K562 (cell line): ENCODE data around the gene BICD1. TPM values are rescaled to one million over a fixed set of nuclear protein-coding genes. Genes with fewer than 3 reads are reported as not detected.

ENCODE experiments used
- ATAC-seq: fragments of 200-7000 bp; cut with Tn5 transposase; 3 replicates; pipeline ENCODE4 v1.9.1; 2020; ENCODE audit warnings: moderate library complexity
- BruUV-seq: library from RNA; stranded (reverse); fragments of 400-500 nt; replicated peaks from 2 replicates; lab custom pipeline; 2021; lab: Mats Ljungman, UMichigan
- CTCF ChIA-PET: fragments of 300-600 bp; formaldehyde crosslinking; extraction: SDS; loops from one replicate; lab custom pipeline; 2021; ENCODE audit warnings: low intra/inter-chr PET ratio; lab: Yijun Ruan, JAX
- POLR2A ChIA-PET: fragments of 300-600, 350-650 bp; sonication (Branson Sonifier 250); formaldehyde crosslinking; extraction: SDS; loops from one replicate; lab custom pipeline; 2021; ENCODE audit warnings: antibody characterized with exemption, inconsistent platforms; lab: Yijun Ruan, JAX
- DNase-seq, 4 experiments: peaks; one replicate each; pipeline versions ENCODE4 v3.0.0 to v3.0.0-alpha.2; 2011 to 2018; ENCODE audit warnings: low spot score in 3 of 4, mixed read lengths in 3 of 4; ENCODE audit errors: extremely low read depth in 1 of 4
- FAIRE-seq: peaks from 2 replicates; lab custom pipeline; 2011; peaks lifted over from hg19 to GRCh38; lab: Jason Lieb, UNC
- H2AFZ ChIP-seq: 2 replicates; pipeline ENCODE4 v1.6.0; 2011; ENCODE audit warnings: low read depth, low read length, control low read depth, inconsistent platforms
- H3K27ac ChIP-seq: fragments of 200-600 bp; 3 replicates; pipeline ENCODE4 v1.8.0; 2011; ENCODE audit warnings: low read depth, mild to moderate bottlenecking, control low read depth, inconsistent platforms, low read length, moderate library complexity, mixed read lengths; ENCODE audit errors: extremely low read depth
- H3K27me3 ChIP-seq, 2 experiments: fragments of 300-600 bp in 1 of 2; 2 replicates in 1 of 2; 3 replicates in 1 of 2; pipeline versions ENCODE4 v1.6.0 to v1.8.0; 2011; ENCODE audit warnings: inconsistent platforms in 2 of 2, low read length in 2 of 2, mild to moderate bottlenecking in 1 of 2, mixed read lengths in 1 of 2, moderate library complexity in 1 of 2; ENCODE audit not compliant: control insufficient read depth in 2 of 2, insufficient read depth in 2 of 2
- H3K36me3 ChIP-seq: fragments of 300-600 bp; 3 replicates; pipeline ENCODE4 v1.8.0; 2011; ENCODE audit warnings: mild to moderate bottlenecking, low read length, inconsistent platforms; ENCODE audit not compliant: control insufficient read depth, insufficient read depth
- H3K4me1 ChIP-seq, 2 experiments: fragments of 200-600 bp in 1 of 2; replicated peaks in 1 of 2; 2 replicates in 1 of 2; 3 replicates in 1 of 2; pipeline versions ENCODE4 v1.5.1 to v1.8.0; 2011; ENCODE audit warnings: inconsistent platforms in 2 of 2, low read length in 2 of 2, mild to moderate bottlenecking in 1 of 2, mixed read lengths in 1 of 2, moderate library complexity in 1 of 2; ENCODE audit not compliant: control insufficient read depth in 2 of 2, insufficient read depth in 2 of 2
- H3K4me2 ChIP-seq: 2 replicates; pipeline ENCODE4 v1.6.1; 2011; ENCODE audit warnings: low read length, control low read depth, inconsistent platforms, mixed read lengths; ENCODE audit not compliant: insufficient read depth
- H3K4me3 ChIP-seq: fragments of 200-600 bp; sonication (generic), shearing (Covaris generic); 2 replicates; pipeline ENCODE4 v1.5.1; 2016; ENCODE audit warnings: control low read depth, inconsistent platforms
- H3K79me2 ChIP-seq: fragments of 200-600 bp; 3 replicates; pipeline ENCODE4 v1.8.0; 2011; ENCODE audit warnings: low read length, inconsistent platforms; ENCODE audit not compliant: control insufficient read depth, insufficient read depth
- H3K9ac ChIP-seq, 2 experiments: 2 replicates each; pipeline versions ENCODE4 v1.6.0 to v1.6.1; 2011; ENCODE audit warnings: low read depth in 2 of 2, low read length in 2 of 2, control low read depth in 1 of 2, inconsistent platforms in 1 of 2, mild to moderate bottlenecking in 1 of 2, mixed read lengths in 1 of 2; ENCODE audit not compliant: insufficient read depth in 1 of 2
- H3K9me1 ChIP-seq: one replicate; pipeline ENCODE4 v1.6.0; 2011; ENCODE audit warnings: inconsistent platforms, mild to moderate bottlenecking, low read length, moderate library complexity; ENCODE audit not compliant: control insufficient read depth, insufficient read depth
- H3K9me3 ChIP-seq: replicated peaks from 2 replicates; pipeline ENCODE4 v1.5.1; 2011; ENCODE audit warnings: low read depth, low read length, inconsistent platforms; ENCODE audit not compliant: control insufficient read depth, insufficient read depth
- H4K20me1 ChIP-seq: replicated peaks from 2 replicates; pipeline ENCODE4 v1.6.1; 2011; ENCODE audit warnings: low read length, inconsistent platforms, mixed read lengths; ENCODE audit not compliant: control insufficient read depth, insufficient read depth
- ARHGAP35 ChIP-seq: fragments of 450-650 bp; IDR thresholded peaks from 2 replicates; pipeline ENCODE4 v1.6.1; 2018; ENCODE audit not compliant: partially characterized antibody
- FOXP4 ChIP-seq: sonication (generic); formaldehyde crosslinking; IDR thresholded peaks from 2 replicates; pipeline ENCODE4 v1.8.0; 2022; ENCODE audit warnings: mild to moderate bottlenecking, missing genetic modification reagents, borderline replicate concordance
- KLF10 ChIP-seq: fragments of 250-450 bp; sonication (Bioruptor Pico); IDR thresholded peaks from 2 replicates; pipeline ENCODE4 v1.6.1; 2021; ENCODE audit warnings: matching md5 sums
- KLF13 ChIP-seq: fragments of 450-650 bp; IDR thresholded peaks from 2 replicates; pipeline ENCODE4 v1.6.1; 2016; ENCODE audit warnings: missing genetic modification characterization, low read depth, mild to moderate bottlenecking, missing compliant biosample characterization, moderate library complexity, borderline replicate concordance
- MAFG ChIP-seq: fragments of 450-650 bp; conservative IDR thresholded peaks from 2 replicates; pipeline ENCODE4 v1.6.1; 2016; ENCODE audit warnings: missing genetic modification characterization, missing compliant biosample characterization
- NR2C2 ChIP-seq, 2 experiments: fragments of 200-800 bp in 1 of 2; sonication (Bioruptor generic) in 1 of 2; sonication (generic) in 1 of 2; formaldehyde crosslinking in 1 of 2; IDR thresholded peaks; 2 replicates each; pipeline versions ENCODE4 v1.6.1 to v1.8.0; 2016 to 2022; ENCODE audit warnings: mild to moderate bottlenecking in 1 of 2, missing compliant biosample characterization in 1 of 2, missing genetic modification characterization in 1 of 2, missing genetic modification reagents in 1 of 2
- POLR2AphosphoS5 ChIP-seq: IDR thresholded peaks from 2 replicates; pipeline ENCODE4 v1.6.1; 2011; ENCODE audit warnings: mild to moderate bottlenecking, low read depth, low read length, moderate library complexity; ENCODE audit not compliant: control insufficient read depth, insufficient read depth
- SIRT6 ChIP-seq: IDR thresholded peaks from one replicate; pipeline ENCODE4 v1.6.1; 2012; ENCODE audit warnings: low read depth, mild to moderate bottlenecking, control low read depth, inconsistent platforms, low read length, moderate library complexity
- ZC3H11A ChIP-seq: IDR thresholded peaks from 2 replicates; pipeline ENCODE4 v1.6.1; 2012; ENCODE audit warnings: low read depth, low read length, improper control_type of control experiment
- ZFX ChIP-seq: sonication (generic); formaldehyde crosslinking; IDR thresholded peaks from 2 replicates; pipeline ENCODE4 v1.8.0; 2022; ENCODE audit warnings: mild to moderate bottlenecking, missing genetic modification reagents, moderate library complexity
- ZNF174 ChIP-seq: fragments of 250-450 bp; sonication (Bioruptor Pico); IDR thresholded peaks from 2 replicates; pipeline ENCODE4 v1.4.0; 2020; ENCODE audit warnings: mild to moderate bottlenecking
- ZNF282 ChIP-seq: sonication (generic); formaldehyde crosslinking; IDR thresholded peaks from 2 replicates; pipeline ENCODE4 v1.8.1; 2023; ENCODE audit warnings: missing genetic modification reagents
- WGBS: fragments of 100-300 bp; shearing (Covaris generic); methylation state at CpG from one replicate; pipeline ENCODE4 v1.1.6; 2016; ENCODE audit warnings: low coverage, mixed read lengths; ENCODE audit not compliant: insufficient coverage; ENCODE audit errors: missing lambda C conversion rate; 5-methylcytosine and 5-hydroxymethylcytosine counted together
- in situ Hi-C: fragments of 300-500 bp; cut with MboI; formaldehyde crosslinking; loops from 4 replicates; pipeline ENCODE4 v1.15.0; 2018; ENCODE audit warnings: inconsistent platforms, mixed read lengths
- intact Hi-C: fragments of 100-400 bp; cut with micrococcal nuclease; formaldehyde crosslinking; loops from 2 replicates; pipeline ENCODE4 v1.14.2; 2022
- polyA plus RNA-seq, 8 experiments: library from polyadenylated mRNA; depleted of rRNA in 4 of 8; stranded (reverse) in 5 of 8; unstranded in 3 of 8; fragments of >200 nt; fragmentation: Nextera tagmentation in 2 of 8; fragmentation: Illumina TruSeq in 1 of 8; extraction: Ambion mirVana in 2 of 8; extraction: Trizol in 1 of 8; gene quantifications; 2 replicates each; pipeline versions ENCODE4 v1.2.1 to v1.2.3, GENCODE V29; 2011 to 2014; ENCODE audit warnings: inconsistent platforms in 1 of 8, missing spikeins in 1 of 8
- total RNA-seq, 7 experiments: library from RNA; depleted of rRNA in 6 of 7; stranded (reverse); fragments of >200 nt in 6 of 7; fragmentation: Illumina TruSeq in 2 of 7; extraction: Trizol in 2 of 7; gene quantifications; 2 replicates each; pipeline versions ENCODE4 v1.2.1 to v1.2.3, GENCODE V29; 2011 to 2021; ENCODE audit warnings: low replicate concordance in 1 of 7
- TF ChIP-seq, protein P1 (sequence below): IDR thresholded peaks from 2 replicates; pipeline ENCODE4 v1.6.1; 2014; ENCODE audit warnings: antibody characterized with exemption
- TF ChIP-seq, protein P2 (sequence below), 3 experiments: fragments of 200-800 bp in 1 of 3; sonication (Bioruptor generic) in 1 of 3; sonication (generic) in 1 of 3; formaldehyde crosslinking in 1 of 3; IDR thresholded peaks; 2 replicates each; pipeline versions ENCODE4 v1.6.1 to v1.8.0; 2016 to 2022; ENCODE audit warnings: mild to moderate bottlenecking in 2 of 3, missing compliant biosample characterization in 2 of 3, missing genetic modification characterization in 2 of 3, missing genetic modification reagents in 1 of 3
- TF ChIP-seq, protein P3 (sequence below): sonication (generic); formaldehyde crosslinking; IDR thresholded peaks from 2 replicates; pipeline ENCODE4 v1.8.0; 2022; ENCODE audit warnings: missing genetic modification reagents, mild to moderate bottlenecking, borderline replicate concordance
- TF ChIP-seq, protein P4 (sequence below): sonication (generic); formaldehyde crosslinking; IDR thresholded peaks from 2 replicates; pipeline ENCODE4 v1.5.0; 2020; ENCODE audit warnings: missing genetic modification reagents

Gene BICD1
- total and polyA plus RNA-seq, 9 of the 15 experiments (the other 6 are each of a cell fraction or from before 2014, with no cell fraction given): 3.5 to 21.1 (median 12.5) TPM

- Histone ChIP-seq H3K9me3 (no peaks in the 10 kb centered on the region), H3K4me2 (no peak overlapping the region), H3K27ac (no peak overlapping the region), H3K9me1 (no peaks in the 10 kb centered on the region), H2AFZ (no peak overlapping the region), H3K4me3 (no peak overlapping the region), H3K4me1 (no peaks in the 10 kb centered on the region), H4K20me1 (no peaks in the 10 kb centered on the region)
- in situ Hi-C loops: no loop called here
- no TSS peak for BruUV-seq
- POLR2A ChIA-PET: interaction anchor here (0.7 to 2.1 kb wide), 2 partner anchors 9 to 14 kb away, joined by 4 to 9 read pairs; no protein-coding TSS in a partner anchor
- no peak for FAIRE-seq
- 64% methylated on average over 3 of the region's 3 CpGs for WGBS
- intact Hi-C loops: no loop called here
- TF ChIP-seq ZC3H11A (no peak), ZNF174 (CRISPR knock-in tag) (no peak), MAFG (tag) (no peak), ZNF282 (CRISPR knock-in tag) (no peak), ARHGAP35 (no peak), SIRT6 (no peak), ZFX (CRISPR knock-in tag) (no peak), FOXP4 (CRISPR knock-in tag) (no peak), NR2C2 (CRISPR knock-in tag; IDR thresholded peaks at IDR 0.05) (no peak), NR2C2 (tag; IDR thresholded peaks at IDR 0.05) (no peak), KLF10 (no peak), KLF13 (tag) (no peak), POLR2AphosphoS5 (no peak)
- TF ChIP-seq, protein P1, sequence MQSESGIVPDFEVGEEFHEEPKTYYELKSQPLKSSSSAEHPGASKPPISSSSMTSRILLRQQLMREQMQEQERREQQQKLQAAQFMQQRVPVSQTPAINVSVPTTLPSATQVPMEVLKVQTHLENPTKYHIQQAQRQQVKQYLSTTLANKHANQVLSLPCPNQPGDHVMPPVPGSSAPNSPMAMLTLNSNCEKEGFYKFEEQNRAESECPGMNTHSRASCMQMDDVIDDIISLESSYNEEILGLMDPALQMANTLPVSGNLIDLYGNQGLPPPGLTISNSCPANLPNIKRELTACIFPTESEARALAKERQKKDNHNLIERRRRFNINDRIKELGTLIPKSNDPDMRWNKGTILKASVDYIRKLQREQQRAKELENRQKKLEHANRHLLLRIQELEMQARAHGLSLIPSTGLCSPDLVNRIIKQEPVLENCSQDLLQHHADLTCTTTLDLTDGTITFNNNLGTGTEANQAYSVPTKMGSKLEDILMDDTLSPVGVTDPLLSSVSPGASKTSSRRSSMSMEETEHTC: no peak
- TF ChIP-seq, protein P2, sequence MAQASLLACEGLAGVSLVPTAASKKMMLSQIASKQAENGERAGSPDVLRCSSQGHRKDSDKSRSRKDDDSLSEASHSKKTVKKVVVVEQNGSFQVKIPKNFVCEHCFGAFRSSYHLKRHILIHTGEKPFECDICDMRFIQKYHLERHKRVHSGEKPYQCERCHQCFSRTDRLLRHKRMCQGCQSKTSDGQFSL (CRISPR knock-in tag; IDR thresholded peaks at IDR 0.05): no peak
- TF ChIP-seq, protein P2 (tag; IDR thresholded peaks at IDR 0.05): no peak
- TF ChIP-seq, protein P3, sequence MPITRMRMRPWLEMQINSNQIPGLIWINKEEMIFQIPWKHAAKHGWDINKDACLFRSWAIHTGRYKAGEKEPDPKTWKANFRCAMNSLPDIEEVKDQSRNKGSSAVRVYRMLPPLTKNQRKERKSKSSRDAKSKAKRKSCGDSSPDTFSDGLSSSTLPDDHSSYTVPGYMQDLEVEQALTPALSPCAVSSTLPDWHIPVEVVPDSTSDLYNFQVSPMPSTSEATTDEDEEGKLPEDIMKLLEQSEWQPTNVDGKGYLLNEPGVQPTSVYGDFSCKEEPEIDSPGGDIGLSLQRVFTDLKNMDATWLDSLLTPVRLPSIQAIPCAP (CRISPR knock-in tag): no peak
- TF ChIP-seq, protein P4, sequence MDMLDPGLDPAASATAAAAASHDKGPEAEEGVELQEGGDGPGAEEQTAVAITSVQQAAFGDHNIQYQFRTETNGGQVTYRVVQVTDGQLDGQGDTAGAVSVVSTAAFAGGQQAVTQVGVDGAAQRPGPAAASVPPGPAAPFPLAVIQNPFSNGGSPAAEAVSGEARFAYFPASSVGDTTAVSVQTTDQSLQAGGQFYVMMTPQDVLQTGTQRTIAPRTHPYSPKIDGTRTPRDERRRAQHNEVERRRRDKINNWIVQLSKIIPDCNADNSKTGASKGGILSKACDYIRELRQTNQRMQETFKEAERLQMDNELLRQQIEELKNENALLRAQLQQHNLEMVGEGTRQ (CRISPR knock-in tag): no peak
- TF ChIP-seq, all 486 proteins: peak for 0
- H3K27me3 ChIP-seq: no peaks in the 10 kb centered on the region
- no peak for DNase-seq
- H3K79me2 ChIP-seq: no peaks in the 10 kb centered on the region
- no peak overlapping the region for H3K9ac ChIP-seq
- no peaks in the 10 kb centered on the region for H3K36me3 ChIP-seq
- CTCF ChIA-PET: no interaction called here
- ATAC-seq: no peak
These were observed 174.5 kb downstream of the BICD1 start for GRCh38 chr12:32281098-32281497.
